Right lobe of liver (tissue), 6 donors: ENCODE results near the gene INPP4B. TPM values are rescaled to one million over a fixed set of nuclear protein-coding genes. Genes with fewer than 3 reads are reported as not detected.

Source experiments
- ATAC-seq, 4 donors: fragments of 200-7000 bp; cut with Tn5 transposase; one replicate each; pipeline ENCODE4 v1.9.1; 2020; ENCODE audit warnings: mild to moderate bottlenecking in 4 of 4, moderate library complexity in 4 of 4
- DNase-seq, 3 donors: peaks; one replicate each; pipeline ENCODE4 v3.0.0-alpha.2; 2020
- H3K27ac ChIP-seq, 3 donors: fragments of 200-600 bp; one replicate each; pipeline ENCODE4 v1.8.0; 2022
- H3K27me3 ChIP-seq, 2 donors: fragments of 200-600 bp; one replicate each; pipeline ENCODE4 v1.8.0; 2022
- H3K36me3 ChIP-seq, 4 donors: fragments of 200-600 bp; sonication (generic) in 1 of 4; one replicate each; pipeline versions ENCODE4 v1.5.1 to v1.8.0; 2017 to 2022; ENCODE audit warnings: control low read depth in 1 of 4
- H3K4me1 ChIP-seq, 4 donors: fragments of 200-600 bp; sonication (generic) in 1 of 4; one replicate each; pipeline versions ENCODE4 v1.5.1 to v1.8.0; 2017 to 2022; ENCODE audit warnings: control low read depth in 1 of 4
- H3K4me3 ChIP-seq, 3 donors: fragments of 200-600 bp; one replicate each; pipeline ENCODE4 v1.8.0; 2022
- H3K9me3 ChIP-seq, 4 donors: fragments of 200-600 bp; sonication (generic) in 1 of 4; one replicate each; pipeline versions ENCODE4 v1.5.1 to v1.8.0; 2017 to 2022; ENCODE audit warnings: control low read depth in 1 of 4
- POLR2A ChIP-seq: fragments of 450-650 bp; IDR thresholded peaks from one replicate; pipeline ENCODE4 v1.6.1; 2017; ENCODE audit warnings: antibody characterized with exemption, mild to moderate bottlenecking
- WGBS: methylation state at CpG from one replicate; pipeline ENCODE4 v1.1.6; 2018; ENCODE audit warnings: low coverage, low lambda C conversion rate; ENCODE audit not compliant: insufficient coverage; ENCODE audit errors: missing lambda C conversion rate; 5-methylcytosine and 5-hydroxymethylcytosine counted together
- intact Hi-C, 2 donors: fragments of 100-400 bp; cut with DNase I; formaldehyde crosslinking; loops; one replicate each; pipeline versions ENCODE4 v1.11.2 to v1.14.1; 2022
- total RNA-seq, 6 experiments: library from RNA; depleted of rRNA in 2 of 6; stranded (reverse); fragments of >200 nt in 2 of 6; fragmentation: NEBNext Ultra II Directional in 3 of 6; extraction: Animal tissue kit (Norgen Biotek cat#: 25700) in 3 of 6; gene quantifications; one replicate each; pipeline versions ENCODE4 v1.1.0 to v1.2.4, GENCODE V29; 2016 to 2023
- TF ChIP-seq, protein P1 (sequence below), 4 donors: fragments of 200-600 bp in 3 of 4; fragments of 450-650 bp in 1 of 4; IDR thresholded peaks; one replicate each; pipeline versions ENCODE4 v1.5.1 to v1.8.0; 2016 to 2022; ENCODE audit warnings: antibody characterized with exemption in 4 of 4, mild to moderate bottlenecking in 2 of 4
- donor health status: DM: no; HTN: yes; CAD: no.
- donor health status: DM: no; HTN: no; CAD: no.
- donor health status: DM: no; HTN: no; CAD: no.
- donor health status: DM: no; HTN: yes; CAD: no.
- donor health status: DM: no; HTN: yes; CAD: no.

INPP4B gene
- total RNA-seq, 6 experiments from 2014 or later = 0.73 to 5.0 (median 1.6) TPM

DNA sequence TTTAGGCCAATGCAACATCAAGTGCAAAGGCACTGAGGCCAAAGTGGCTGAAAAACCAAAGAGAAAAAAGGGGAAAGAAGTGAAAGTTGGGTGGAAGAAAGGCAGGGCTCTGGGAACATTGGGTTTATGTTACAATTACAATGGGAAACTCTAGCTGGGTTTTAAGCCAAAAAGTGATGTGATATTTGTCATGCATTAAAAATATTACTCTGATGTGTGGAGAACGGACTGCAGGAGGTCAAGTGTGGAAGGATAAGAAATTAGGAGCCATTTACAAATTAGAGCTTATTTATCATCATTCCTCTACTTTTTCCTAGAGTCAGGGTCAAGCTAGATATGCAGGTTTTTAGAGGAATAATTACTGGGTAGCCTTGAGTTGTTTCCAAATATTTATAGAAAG lies 516.8 kb downstream of the INPP4B start:
- ATAC-seq (no peak), DNase-seq (no peak)
- Histone ChIP-seq H3K27ac (no peak overlapping the region), H3K36me3 (no peaks in the 10 kb centered on the region), H3K4me1 (no peaks in the 10 kb centered on the region), H3K4me3 (no peak overlapping the region), H3K9me3 (no peaks in the 10 kb centered on the region), H3K27me3 (no peaks in the 10 kb centered on the region)
- no peak for TF ChIP-seq POLR2A
- TF ChIP-seq, protein P1, sequence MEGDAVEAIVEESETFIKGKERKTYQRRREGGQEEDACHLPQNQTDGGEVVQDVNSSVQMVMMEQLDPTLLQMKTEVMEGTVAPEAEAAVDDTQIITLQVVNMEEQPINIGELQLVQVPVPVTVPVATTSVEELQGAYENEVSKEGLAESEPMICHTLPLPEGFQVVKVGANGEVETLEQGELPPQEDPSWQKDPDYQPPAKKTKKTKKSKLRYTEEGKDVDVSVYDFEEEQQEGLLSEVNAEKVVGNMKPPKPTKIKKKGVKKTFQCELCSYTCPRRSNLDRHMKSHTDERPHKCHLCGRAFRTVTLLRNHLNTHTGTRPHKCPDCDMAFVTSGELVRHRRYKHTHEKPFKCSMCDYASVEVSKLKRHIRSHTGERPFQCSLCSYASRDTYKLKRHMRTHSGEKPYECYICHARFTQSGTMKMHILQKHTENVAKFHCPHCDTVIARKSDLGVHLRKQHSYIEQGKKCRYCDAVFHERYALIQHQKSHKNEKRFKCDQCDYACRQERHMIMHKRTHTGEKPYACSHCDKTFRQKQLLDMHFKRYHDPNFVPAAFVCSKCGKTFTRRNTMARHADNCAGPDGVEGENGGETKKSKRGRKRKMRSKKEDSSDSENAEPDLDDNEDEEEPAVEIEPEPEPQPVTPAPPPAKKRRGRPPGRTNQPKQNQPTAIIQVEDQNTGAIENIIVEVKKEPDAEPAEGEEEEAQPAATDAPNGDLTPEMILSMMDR (IDR thresholded peaks at IDR 0.05) = no peak
- intact Hi-C loops = no loop called here
- 91% methylated on average over 1 of the region's 1 CpG for WGBS

DNA sequence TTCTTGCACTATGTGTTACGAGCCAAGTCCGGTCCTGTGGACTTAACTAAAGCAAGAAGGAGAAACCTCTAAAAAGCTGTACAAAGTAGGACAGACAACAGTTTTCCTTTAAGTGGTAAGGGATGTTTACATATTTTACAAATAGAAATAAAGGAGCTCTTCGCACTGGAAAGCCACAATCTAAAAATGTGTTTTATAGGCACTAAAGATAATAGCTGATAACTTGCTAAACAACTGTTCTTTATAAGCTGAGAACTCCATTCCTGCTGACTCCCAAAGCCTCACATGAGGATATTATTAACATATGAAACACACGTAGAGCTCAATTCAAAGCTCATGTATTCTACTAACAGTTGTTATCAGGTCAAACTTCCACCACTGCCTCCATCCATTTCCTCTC lies 519.9 kb downstream of the INPP4B start:
- DNase-seq = no peak
- 60% methylated on average over 4 of the region's 4 CpGs for WGBS
- Histone ChIP-seq H3K27me3 (no peaks in the 10 kb centered on the region), H3K4me3 (no peak overlapping the region), H3K9me3 (no peaks in the 10 kb centered on the region), H3K27ac (no peak overlapping the region), H3K36me3 (no peaks in the 10 kb centered on the region), H3K4me1 (no peaks in the 10 kb centered on the region)
- intact Hi-C loops = no loop called here
- no peak for ATAC-seq
- no peak for TF ChIP-seq POLR2A
- TF ChIP-seq, protein P1 (IDR thresholded peaks at IDR 0.05) = no peak

DNA sequence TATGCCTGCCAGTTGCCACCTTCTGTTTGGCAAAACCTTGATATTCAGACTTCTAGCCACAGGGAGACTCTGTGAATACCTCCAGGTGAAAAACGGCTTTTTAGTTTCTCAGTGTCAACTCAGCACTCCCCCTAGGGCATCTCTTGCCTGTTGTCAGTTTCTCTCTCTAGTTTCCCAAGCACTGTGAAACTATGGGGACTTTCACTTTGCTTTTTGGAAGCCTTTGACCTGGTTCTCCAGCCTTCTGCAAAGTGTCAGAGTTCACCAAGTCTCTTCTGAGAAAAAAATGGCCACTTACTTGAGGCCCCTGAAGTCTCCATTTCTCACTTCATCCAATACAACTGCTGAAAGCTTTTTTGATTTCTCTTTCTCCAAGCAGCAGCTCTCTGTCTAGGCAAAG lies 521.5 kb downstream of the INPP4B start:
- Histone ChIP-seq H3K4me3 (no peak overlapping the region), H3K27me3 (no peaks in the 10 kb centered on the region), H3K27ac (no peak overlapping the region), H3K9me3 (no peaks in the 10 kb centered on the region), H3K4me1 (no peaks in the 10 kb centered on the region), H3K36me3 (no peaks in the 10 kb centered on the region)
- TF ChIP-seq, protein P1 (IDR thresholded peaks at IDR 0.05) = no peak
- no peak for TF ChIP-seq POLR2A
- 38% methylated on average over 1 of the region's 1 CpG for WGBS
- DNase-seq (no peak), ATAC-seq (no peak)
- intact Hi-C loops = no loop called here

DNA sequence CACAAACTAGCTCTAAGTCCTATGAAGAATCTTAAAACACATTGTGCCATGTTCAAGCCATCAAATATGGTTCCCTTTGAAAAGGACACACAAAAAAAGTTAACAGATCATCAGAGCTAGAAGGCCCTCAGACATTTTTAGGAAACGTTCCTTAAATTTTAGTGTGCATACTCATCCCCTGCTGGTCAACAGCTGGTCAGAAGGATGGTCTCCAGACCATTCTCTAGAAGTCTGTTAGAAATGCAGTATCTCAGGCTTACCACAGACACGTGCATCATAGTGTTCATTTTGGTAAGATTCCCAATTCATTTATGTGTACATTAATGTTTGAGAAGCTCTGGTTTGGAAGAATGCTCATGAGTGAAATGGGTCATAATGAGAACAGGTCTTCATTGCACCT lies 523.1 kb downstream of the INPP4B start:
- Histone ChIP-seq H3K4me1 (no peaks in the 10 kb centered on the region), H3K4me3 (no peak overlapping the region), H3K9me3 (no peaks in the 10 kb centered on the region), H3K36me3 (no peaks in the 10 kb centered on the region), H3K27ac (no peak overlapping the region), H3K27me3 (no peaks in the 10 kb centered on the region)
- intact Hi-C loops = no loop called here
- no peak for ATAC-seq
- no peak for DNase-seq
- TF ChIP-seq, protein P1 (IDR thresholded peaks at IDR 0.05) = no peak
- no peak for TF ChIP-seq POLR2A
- WGBS = 48% methylated on average over 2 of the region's 2 CpGs

DNA sequence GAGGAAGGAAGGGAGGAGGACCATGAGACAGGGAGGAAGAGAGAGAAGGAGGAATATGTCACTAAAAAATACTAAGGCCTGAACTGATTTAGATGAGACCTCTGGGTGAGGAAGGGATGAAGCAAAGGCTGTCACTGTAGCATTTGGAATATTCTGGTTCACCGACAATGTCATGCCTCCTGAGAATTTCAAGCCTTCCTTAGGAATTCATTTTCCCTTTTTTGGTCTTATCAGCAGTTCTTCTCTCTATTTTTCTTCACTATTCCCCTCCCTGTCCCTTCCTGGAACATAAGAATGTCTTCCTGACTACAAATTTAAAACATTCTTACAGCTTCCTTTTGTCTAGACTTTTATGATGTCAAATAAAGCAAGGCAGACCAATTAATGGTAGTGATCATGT lies 527.8 kb downstream of the INPP4B start:
- no peaks in the 10 kb centered on the region for H3K9me3 ChIP-seq
- no peak overlapping the region for H3K4me3 ChIP-seq
- intact Hi-C loops = no loop called here
- H3K36me3 ChIP-seq = no peaks in the 10 kb centered on the region
- H3K27ac ChIP-seq = no peak overlapping the region
- H3K4me1 ChIP-seq = no peaks in the 10 kb centered on the region
- ATAC-seq (no peak), DNase-seq (no peak)
- 50% methylated on average over 1 of the region's 1 CpG for WGBS
- H3K27me3 ChIP-seq = no peaks in the 10 kb centered on the region
- no peak for TF ChIP-seq POLR2A
